GM21717 (cell line): ENCODE measurements around the gene CTIF.

Source experiments
- ATAC-seq: cut with Tn5 transposase; IDR thresholded peaks from one replicate; pipeline ENCODE4 v1.9.1; 2021; ENCODE audit warnings: mild to moderate bottlenecking, moderate library complexity; ENCODE audit not compliant: unreplicated experiment

The CTIF gene

DNA sequence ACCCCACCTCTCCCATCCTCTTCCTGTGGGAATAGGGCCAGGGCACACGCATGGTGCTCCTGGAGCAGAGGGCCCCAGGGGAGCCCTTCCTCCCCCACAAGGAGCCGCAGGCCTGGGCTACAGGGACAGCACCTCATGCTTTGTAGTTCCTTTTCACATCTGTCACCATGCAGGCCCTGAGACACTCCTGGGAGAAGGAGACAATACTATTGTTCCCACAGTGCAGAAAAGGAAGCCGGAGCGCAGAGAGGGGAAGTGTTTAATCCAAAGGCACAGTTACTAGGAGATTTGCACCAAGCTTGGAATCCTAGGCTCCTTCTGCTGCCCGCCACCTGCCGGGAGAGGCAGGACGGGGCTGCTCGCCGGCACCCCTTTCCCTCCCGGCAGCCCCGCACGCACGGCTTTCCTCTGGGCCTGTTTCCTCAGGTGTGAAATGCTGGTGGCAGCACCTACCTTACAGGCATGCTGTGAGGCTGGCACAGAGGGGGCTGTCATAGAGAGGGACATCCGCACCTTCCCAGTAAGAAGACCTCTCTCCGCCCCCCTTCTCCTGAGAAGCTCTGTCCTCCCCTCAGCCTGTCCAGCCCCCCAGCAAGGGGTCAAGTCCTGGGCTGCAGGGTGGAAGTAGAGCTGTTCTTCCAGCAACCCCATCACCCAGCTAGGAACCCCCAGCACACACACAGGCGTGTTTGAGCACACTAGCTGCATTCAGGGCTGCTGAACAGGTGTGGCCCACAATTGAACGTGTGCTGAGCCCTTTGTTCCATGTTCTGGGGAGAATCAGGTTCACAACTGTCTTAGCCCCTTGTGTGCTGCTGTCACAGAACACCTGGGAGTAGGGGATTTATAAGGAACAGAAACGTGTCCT, 349.3 kb downstream of the CTIF start:
- ATAC-seq, result no peak

DNA sequence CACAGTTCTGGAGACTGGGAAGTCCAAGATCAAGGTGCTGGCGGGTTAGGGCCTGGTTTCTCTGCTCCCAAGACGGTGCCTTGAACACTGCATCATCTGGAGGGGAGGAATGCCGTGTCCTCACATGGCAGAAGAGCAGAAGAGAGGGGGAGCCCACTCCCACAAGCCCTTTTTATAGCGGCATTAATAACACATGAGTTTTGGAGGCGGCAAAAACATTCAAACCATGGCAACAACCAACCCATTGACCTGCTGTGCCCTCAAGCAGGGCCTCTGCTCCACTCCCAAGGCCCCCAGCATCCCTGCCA, 349.9 kb downstream of the CTIF start:
- no peak for ATAC-seq

DNA sequence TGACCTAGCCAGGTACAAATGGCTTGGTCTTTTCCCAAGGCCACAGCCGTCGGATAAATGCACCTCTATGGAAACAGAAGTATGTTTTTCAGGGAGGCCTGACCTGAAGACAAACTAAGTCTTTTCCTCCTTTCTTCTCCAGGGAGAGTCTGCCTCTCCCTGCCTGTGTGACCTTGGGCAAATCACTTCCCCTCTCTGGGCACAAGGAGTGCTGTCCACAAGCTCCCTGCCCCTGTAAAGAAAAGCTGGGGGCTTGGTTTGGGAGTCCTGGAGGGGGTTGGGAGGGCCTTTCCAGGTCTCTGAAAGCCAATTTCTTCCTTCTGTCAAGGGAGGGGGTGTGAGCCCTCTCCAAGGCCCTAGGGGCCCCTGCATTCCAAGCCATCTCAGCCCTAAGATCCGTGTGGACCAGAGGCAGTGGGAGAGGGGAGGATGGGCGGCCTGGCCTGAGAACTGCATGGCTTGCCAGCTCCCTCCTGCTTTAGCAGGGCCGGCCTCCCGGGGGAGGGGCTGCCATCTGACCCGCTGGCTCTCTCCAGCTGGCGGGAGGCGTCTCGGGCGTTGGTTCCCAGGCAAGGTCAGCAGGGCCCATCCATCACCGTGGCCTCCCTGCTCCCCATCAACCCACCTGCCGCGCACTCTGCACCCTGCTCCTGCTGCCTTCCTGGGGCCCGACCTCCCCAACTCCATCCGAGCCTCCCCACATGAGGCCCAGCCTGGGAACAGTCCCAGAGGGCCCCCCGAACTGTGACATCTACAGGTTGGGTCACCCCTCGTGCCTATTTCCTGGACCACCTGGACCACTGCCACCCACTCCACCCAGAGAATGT, 350.5 kb downstream of the CTIF start:
- no peak for ATAC-seq

DNA sequence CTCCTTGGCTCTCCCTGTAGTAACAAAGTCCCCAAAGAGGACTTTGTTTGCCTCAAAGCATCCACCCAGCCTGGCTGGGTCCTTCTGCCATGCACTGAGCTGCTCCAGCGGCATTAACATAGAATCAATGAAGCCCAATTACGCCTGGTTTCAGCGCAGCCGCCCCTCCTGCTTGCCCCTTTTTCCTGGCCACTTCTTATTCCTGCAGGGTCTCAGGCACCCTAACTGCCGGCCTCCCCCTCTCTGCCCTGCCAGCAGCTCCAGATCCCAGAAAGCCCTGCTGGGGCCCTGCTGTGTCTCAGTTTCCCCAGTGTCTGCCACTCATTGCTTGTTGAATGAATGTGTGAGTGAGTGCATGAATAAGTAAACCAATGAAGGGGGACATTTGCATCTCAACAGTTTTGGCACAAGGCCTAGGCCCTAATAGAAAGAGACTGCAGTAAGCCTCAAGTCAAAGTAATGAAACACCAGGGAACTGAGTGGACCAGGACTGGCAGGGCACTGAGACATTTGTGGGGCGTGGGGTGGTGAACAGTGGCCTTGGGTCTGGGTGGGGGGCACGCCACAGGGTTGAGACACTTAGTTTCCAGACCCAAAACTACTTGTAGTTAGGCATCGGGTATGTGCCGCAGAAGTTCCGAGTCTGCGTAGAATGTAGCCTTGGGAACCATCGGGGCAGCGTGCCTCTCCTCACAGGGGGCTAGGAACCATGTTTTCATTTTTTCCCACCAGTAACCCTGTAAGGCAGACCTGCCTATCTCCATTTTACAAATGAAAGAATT, 351.3 kb downstream of the CTIF start:
- no peak for ATAC-seq

DNA sequence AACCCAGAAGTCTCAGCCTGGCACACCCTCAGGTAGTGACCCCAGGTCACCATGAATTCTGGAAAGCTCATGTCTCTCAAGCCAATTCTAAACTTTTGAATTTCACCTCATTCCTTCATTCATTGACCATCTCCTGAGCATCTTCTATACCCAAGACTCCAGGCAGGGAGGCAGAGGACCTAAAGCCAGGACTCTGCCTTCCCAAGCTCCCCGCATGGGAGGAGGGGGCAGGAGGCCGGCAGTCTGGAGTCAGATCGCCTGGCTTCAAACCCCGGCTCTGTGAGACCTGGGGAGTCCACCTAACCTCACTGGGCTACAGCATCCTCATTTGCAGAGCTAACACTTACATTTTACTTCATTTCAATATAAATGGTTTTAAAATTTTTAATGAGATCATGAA, 352.9 kb downstream of the CTIF start:
- no peak for ATAC-seq

DNA sequence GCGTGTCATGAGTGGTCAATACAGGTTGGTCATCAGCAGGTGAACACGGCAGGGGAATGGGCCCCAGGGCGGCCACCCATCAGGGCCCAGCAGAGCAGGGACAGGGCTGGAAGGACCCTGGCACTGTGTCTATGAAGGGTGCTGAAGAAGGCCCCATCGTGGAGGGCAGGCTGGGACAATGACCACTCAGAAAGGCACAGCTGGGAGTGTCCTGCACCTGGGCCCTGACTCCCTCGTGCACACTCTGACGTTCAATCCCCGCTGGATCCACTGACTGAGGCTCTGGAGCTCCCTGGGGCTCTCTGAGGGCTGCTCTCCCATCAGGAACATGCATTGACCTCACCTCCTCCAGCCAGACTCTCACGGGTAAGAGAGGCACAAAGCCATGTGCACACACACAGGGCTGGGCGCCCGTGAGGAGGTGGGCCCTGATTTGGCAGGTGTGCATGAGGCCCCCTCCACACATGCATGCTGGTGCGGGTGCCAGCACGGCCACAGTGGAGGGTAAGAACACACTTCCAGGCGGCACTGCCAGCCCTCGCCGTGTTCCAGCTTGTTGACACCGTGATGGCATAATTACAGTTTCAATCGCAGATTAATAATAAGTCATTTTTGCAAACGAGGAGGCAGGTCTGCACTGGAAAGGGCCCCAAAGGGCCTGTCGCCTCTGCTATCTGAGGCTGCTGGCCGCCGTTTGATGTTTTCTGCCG, 353.5 kb downstream of the CTIF start:
- ATAC-seq, result no peak

DNA sequence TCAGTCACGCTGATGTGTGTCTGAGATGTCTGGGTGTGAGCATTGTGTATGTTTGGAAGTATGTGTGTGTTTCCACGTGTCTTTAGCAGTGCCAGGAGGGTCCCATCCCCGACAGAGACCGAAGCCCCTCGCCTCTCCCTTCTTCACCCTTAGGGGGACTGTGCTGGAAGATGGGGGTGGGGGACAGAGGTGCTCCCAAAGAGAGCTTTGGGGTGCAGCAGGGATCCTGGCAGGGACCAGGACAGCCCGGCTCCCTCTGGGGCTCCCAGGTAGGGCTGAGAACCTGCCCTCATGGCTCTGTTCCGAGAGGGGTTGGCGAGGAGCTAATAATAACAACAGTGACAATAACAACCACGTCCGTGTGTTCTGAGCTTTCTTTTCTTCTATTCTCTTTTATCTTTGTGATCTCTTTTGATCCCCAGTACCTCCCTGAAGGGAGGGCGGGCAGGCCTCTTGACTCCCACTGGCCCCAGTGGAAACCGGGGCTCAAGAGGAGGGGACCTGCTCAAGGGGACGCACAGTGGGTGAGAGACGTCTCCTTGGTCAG, 354.3 kb downstream of the CTIF start:
- no peak for ATAC-seq

DNA sequence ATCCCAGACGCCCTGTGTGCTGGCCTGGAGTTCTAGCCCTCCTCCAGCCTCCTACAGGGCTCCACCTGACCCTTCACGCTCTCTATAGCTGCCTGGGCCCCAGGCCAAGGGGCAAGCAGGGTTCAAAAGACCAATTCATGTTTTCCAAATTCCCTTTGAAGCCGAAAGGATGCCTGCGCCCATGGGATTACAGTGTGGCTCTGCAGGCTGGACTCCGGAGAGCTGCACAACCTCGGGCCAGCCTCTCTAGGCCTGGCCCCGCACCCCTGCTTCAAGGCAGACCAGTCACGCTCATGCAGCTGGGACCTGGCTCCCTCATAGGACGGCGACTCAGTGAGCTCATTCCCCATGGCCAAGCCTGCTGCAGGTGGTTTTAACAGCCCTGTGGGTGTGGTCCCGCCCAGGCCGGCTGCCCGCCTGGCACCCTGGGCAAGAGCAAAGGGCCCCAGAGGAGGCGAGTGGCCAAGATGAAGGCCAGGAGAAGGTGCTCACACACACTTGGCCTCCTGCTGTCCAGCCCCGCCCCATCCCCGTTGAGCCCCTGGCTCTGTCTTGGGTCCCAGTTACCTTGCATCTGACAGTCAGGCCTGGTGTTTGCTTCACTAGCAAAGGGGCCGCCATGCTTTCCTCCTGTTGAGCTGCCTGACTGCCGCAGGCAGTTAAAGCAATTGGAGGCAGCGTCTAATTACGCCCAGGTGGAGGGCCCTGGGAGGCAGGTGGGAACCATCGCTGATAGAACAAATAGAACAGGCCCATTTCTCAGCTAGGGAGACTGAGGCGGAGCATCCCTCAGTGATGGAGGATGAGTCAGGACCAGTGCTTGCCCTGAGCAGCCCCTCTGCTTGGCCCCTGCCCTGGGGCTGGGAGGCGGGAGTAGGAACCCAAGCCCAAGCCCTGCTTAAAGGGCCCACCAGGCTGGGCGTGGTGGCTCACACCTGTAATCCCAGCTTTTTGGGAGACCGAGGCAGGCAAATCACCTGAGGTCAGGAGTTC, 355.1 kb downstream of the CTIF start:
- no peak for ATAC-seq

DNA sequence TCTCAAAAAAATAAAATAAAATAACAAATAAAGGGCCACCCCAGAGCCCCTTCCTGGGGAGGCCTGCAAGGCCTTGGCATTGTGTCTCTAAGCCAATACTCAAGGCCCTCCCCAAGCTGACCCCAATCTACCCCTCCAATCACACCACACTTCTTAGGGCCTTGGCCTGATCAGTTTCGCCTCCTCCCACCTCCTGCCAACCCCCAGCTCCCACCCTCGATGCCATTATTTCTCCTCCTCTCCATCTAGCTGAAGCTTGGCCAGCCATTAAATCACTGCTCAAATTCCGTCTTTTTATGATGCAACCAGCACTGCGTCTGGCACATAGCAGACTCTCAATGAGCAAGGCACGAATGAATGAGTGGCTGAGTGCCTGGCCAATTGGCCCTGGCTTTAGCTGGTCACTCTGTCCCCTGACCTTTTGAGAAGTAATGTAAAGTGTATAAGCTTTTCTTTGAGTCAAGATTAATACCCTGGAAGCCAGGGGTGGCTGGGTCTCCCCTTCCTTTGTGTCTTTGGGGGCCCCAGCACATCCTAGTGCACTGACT, 356.0 kb downstream of the CTIF start:
- ATAC-seq, result no peak

DNA sequence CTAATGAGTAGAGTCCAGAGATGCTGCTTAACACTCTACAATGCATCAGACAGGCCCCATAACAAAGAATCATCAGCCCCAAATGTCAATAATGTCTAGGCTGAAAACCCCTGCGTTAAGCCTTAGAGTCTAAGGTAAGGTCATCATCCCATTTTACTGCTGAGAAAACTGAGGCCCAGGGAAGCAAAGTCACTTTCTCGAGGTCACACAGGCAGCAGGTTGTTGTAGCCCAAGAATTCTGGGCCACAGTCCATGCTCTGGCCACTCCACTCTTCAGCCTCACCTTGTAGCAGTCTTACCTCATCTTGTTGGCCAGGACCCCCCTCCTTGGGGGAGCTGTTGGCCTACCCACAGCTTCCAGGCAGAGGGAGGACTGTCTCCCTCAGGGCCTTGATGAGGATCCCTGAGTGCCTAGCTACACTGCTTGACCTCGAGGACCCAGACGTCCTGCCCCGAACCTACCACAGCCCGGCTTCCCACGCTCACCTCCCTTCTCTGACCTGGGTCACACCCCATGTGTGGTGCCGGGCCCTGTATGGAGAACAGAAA, 357.6 kb downstream of the CTIF start:
- no peak for ATAC-seq

DNA sequence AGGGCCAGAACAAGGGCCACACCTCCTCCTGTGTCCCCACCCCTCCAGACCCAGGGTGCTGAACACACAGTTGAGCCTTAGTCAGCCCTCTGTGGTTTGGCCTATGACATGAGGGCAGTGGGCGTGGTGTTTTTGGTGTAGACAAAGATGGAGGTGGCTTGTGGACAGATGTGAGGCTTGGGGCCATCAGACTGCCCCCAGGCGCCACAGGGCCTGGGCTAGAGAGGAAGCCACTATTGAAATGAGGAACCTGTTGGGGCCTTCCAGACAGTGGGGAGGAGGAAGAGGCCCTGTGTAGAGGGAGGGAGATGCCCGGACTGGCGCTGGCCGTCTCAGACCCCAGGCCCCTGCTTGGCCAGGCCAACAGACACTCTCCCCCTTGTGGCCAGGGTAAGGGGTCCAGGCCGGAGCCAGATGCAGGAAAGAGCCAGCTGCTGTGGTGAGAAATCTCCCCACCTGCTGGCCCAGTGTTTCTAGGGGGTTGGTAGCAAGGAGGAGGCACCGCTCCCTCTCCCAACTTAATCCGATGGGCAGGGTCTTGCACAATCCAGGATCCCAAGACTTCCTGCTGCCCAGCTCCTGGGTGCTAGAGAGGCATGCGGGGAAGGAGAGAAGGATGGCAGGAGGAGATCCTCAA, 358.2 kb downstream of the CTIF start:
- ATAC-seq, result no peak

DNA sequence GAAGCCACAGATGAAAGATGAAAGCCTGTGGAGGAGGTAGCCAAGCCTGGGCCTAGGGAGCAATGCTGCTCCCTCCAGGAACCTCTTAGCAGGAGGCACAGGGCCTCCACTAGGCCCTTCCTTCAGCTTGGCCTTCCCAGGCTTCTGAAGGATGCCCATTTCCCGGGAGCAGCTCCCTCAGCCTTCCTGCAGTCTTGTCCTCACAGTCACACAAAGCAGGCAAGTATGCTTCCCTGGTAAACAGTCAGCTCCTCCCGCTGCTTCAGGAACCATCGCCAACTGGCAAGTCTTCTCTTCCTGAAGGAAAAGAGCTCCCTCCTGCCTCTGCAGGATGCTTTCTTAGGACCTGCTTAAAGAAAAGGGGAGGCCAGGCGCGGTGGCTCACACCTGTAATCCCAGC, 358.7 kb downstream of the CTIF start:
- no peak for ATAC-seq

DNA sequence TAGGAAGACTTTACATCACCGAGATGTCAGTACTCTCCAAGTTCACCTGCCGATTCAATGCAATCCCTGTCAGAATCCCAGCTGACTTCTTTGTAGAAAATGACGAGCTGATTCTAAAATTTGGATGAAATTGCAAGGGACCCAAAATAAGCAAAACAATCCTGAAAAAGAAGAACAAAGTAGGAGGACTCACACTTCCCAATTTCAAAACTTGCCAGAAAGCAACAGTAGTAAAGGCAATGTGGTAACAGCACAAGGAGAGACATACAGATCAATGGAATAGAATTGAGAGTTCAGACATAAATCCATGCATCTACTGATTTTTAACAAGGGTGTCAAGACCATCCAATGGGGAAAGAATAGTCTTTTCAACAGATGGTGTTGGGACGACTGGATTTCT, 359.7 kb downstream of the CTIF start:
- no peak for ATAC-seq

DNA sequence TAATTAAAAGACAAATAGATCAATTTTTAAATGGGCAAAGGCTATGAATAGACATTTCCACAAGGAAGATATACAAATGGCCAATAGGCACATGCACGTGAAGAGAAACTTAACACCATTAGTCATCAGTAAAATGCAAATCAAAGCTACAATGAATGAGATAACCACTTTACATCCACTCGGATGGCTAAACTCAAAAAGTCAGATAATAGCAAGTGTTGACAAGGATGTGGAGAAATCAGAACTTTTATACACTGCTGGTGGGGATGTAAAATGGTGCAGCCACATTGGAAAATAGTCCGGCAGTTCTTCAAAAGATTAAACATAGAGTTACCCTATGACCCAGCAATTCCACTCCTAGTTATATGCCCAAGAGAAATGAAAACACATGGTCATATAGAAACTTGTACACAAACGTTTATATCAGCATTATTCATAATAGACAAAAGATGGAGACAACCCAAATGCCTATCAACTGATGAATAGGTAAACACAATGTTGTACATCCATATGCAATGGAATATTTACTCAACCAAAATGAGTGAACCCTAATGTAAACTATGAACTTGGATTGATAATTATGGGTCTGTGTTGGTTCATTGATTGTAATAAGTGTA, 360.8 kb downstream of the CTIF start:
- ATAC-seq, result no peak

DNA sequence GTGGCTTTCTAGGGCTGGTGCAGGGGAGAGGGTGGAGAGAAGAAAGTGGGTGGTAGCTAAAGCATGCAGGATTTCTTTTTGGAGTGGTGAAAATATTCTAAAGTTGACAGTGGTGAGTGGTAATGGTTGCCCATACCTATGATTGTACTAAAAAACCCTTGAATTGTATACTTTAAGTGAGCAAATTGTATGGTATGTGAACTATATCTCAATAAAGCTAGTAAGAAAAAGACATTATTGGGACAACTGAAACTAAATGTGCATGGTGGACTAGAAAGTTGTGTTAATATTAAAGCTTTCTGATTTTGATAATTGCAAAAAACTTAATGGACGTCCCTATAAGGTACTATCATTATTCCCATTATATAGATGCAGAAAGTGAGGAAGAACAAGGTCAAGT, 361.6 kb downstream of the CTIF start:
- no peak for ATAC-seq

DNA sequence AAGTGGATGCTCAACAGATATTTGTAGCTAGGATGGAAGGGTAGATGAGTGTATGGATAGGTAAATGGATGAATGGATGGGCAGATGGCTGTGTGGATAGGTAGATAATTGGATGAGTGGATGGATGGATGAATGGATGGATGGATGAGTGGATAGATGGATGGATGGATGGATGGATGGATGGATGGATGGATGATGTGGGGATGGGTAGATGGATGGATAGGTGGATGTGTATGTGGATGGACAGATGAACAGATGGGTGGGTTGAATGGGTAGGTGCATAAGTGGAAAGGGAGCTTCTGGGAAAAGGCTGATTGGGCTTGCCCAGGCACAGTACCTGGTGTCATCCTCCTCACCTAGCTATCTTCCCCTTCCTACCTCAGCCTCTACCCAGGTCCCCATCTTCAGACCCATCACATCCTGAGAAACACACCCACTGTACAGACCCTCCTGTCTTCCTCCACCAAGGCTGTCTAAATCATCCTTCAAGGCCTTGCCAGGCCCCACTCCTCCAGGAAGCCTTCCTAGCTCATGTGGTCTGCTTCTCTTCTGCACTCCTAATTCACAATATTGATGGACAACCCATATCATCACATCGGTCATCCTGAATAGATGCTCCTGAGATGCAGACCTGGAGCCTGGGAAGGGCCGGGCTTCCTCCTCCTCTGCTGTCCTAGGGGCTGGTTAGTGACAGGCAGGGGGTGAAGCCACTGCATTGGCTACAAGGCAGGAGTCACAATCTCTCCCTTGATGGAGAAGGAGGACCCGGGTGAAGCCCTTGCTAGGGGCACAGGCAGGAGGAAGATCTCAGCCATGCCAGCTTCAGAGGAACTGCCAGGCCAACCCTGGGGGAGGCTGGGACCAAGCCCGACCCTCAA, 362.6 kb downstream of the CTIF start:
- ATAC-seq, result no peak
